GM18951 (cell line): ENCODE measurements around the gene ZBTB47.
A peak's percentile ranks its signal among the peaks of the same experiment; 100 is the strongest.

Experiments
- POLR2A ChIP-seq: IDR thresholded peaks from 4 replicates; pipeline ENCODE4 v1.6.1; 2011; ENCODE audit warnings: mild to moderate bottlenecking; ENCODE audit not compliant: insufficient read length, insufficient read depth; ENCODE audit errors: extremely low read depth
- in situ Hi-C: fragments of 300-500 bp; cut with MboI; formaldehyde crosslinking; loops from one replicate; pipeline ENCODE4 v1.12.0; 2022; ENCODE audit warnings: low sequenced_read_pairs, mixed read lengths, inconsistent platforms; ENCODE audit not compliant: unreplicated experiment

Gene ZBTB47

DNA sequence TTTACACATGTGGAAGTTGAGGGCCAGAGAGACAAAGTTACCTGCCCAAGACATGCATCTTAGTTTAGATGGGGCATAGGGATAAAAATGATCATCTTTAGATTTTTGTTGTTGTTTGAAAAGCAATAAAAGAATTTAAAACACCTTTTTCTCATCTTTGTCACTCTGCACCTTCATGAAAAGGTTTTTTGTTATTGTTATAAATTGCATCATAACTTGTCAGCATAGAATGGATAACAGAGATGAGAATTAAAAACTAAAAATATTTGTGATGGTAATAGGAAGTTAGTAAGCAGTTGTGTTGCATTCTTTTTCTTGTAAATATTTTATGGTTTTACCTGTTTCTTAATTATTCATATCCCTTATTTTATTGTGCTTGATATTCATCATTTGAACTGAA is 13.4 kb upstream of the ZBTB47 start:
- no peak for TF ChIP-seq POLR2A
- in situ Hi-C loops, result no loop called here

DNA sequence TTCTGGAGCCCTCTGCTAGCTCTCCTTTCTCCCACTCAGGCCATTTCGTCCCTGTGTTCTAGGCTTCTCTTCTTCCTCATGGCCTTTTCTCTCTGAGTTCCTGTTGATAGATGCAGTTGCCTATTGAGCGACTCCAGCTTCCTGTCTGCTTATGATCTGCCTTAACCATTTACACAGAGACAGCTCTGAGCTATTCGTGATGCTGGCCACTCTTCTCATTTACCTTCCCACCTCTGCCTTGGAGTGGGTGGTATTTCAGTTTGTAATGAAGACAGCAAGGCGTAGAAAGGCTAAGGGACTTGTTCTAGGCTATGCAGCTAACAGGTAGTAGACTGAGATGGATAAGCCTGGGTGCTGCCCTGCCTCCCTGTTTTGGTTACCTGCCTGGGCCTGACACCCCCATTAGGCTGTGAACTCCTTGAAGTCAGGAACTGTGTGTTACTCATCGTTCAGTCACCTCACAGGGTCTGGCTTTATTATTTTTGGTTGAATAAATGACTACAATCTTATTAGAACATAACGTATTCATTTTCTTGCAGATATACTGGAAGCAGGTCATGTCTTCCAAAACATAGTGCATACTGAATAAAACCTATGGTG is 12.6 kb upstream of the ZBTB47 start:
- TF ChIP-seq POLR2A, result no peak
- in situ Hi-C loops, result no loop called here

DNA sequence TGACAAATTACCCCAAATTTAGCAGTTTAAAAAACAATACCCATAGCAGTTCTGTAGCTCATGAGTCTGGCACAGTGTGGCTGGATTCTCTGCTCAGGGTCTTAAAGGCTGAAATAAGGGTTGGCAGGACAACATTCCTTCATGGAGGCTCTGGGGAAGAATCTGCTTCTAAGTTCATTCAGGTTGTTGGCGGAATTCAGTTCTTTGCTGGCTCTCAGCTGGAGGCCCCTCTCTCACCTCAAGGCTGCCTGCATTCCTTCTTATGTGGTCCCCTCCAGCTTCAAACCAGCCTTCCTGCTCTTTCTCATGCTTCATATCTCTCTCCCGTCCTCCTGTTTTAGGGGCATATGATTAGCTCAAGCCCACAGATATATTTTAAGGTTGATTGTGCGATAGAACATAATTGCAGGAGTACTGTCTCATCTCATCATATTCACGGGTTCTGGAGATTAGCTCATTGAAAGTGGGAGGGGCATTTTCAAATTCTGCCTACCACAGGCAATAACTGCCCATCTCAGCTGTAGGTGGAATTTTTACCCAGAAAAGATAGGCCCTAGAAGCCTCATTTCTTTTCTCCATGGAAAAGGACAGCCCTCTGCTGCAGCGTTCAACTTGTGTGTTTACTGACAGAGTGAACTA is 5.6 kb upstream of the ZBTB47 start:
- in situ Hi-C loops, result no loop called here
- no peak for TF ChIP-seq POLR2A

DNA sequence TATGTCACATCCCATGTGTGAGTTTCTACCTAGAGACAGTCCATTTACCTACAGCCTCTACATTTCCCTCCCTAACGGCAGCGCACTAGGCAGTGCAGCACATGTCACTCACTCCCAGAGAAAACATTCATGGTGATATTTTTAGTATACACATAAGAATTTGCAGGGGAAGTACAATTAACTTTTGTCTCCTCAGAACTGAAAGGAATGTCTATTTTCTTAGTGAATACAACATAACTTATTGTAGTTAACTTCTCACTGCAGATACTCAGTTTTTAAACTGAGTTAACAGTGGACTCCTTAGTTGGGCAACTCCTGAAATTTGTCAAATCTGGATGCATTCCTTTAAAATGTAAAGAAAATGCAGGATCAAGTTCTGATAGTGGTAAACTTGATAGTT is 4.5 kb upstream of the ZBTB47 start:
- TF ChIP-seq POLR2A, result no peak
- in situ Hi-C loops, result no loop called here

DNA sequence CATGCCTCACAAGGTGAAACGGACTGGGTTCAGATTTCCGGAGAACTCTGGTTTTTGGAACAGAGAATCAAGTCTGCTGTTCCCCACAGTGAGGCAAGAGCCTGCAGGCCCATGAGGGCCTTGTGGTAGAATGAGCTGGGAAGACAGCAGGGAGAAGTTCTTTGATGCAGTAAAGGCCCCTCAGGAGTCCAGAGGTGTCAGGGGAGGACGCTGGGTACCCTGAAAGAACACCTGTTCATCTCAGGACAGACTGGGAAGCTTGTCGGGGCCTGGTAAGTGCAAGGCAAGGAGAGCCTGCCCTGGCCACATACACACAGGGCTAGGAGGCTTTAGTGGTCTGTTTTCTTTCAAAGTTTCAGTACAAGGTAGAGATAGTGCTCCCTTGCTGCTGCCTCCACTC is 3.7 kb upstream of the ZBTB47 start:
- in situ Hi-C loops, result no loop called here
- peak; percentile 23 for TF ChIP-seq POLR2A

DNA sequence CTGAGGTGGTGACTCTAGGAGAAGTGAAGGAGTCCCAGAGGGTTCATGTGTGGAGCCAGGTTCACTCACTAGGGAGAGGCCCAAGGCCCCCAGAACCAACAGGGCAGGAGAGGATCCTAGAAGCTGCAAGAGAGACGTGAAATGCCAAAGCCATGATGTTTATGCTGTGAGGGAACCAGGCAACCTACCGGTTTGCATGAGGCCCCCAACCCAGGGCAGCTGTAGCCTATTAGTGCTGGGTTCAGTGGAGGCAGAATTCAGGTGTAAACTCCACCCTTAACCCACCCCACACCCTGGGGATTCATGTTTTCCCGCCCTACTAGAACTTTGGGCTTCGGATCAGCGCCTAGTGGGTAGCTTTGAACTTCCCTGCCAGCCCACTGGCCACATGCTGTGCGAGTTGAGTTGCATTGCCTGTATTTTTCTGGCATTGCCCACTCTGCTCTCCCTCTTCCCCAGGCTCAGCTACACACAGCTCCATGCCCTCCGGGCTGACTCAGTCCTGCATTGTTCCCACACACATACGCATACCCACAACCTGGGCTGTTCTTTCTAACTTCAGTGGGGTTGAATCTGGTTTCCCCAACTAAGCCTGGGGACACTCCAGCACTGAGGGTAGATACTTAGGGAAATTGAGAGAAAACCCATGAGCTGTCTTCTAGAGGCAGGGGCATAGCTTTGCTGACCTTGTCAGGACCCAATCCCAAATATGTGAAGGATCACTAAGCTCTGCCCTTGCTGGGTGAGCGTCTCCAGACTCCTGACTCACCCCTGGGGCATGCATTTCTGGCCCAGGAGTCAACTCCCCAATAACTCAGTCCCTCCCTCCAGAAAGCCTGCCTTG is 2.0 kb upstream of the ZBTB47 start:
- in situ Hi-C loops, result no loop called here
- TF ChIP-seq POLR2A, result no peak

DNA sequence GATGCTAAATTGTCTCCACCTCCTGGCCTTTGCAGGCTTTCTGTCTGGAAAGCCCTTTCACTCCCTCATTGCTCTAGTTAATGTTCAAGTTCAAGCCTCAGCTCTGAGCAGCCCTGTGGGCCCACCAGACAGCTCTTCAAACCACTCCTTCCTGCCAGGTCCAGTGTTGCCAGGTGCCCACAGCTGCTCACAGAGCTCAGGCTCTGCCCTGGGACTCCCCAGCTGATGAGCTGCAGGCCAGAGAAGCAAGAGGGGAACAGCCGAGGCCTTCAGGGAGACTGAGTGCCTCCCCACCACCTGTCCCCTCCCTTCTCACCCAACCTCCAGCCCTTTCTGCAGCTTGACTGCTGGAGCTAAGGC is 1.3 kb upstream of the ZBTB47 start:
- TF ChIP-seq POLR2A, result no peak
- in situ Hi-C loops, result no loop called here

DNA sequence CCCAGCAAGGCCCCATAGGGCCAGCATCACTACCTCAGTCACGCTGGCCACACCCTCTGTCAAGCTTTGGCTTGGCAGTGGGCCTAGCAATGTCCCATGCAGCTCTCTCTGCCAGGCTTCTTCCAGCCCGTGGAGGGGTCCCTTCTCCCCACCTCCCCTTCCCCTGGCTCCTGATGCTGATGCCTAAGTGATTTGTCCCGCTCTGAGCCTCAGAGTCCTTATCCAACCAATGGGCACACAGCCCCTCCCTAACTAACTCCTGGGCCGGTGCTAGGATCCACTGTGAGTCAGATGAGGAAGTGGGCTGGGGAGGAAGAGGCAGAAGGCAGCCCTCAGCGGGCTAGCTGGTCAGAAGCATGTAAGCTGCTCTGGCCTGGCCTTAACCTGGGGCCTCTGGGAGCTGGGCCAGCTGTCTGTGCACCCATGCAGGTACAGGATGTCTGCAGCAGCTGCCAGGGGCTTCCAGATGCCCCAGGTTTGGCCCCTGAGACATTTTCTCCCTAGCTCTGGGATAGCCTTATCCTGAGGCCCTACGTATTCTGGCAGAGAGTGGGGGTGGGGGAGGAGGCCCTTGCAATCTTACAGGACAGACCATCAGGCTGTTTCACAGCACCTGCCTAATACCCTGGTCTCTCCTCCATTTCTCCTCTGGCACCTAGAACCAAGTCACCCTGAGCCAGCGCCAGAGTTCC is 740 bp upstream of the ZBTB47 start:
- TF ChIP-seq POLR2A, result peak; percentile 42
- in situ Hi-C loops, result no loop called here

DNA sequence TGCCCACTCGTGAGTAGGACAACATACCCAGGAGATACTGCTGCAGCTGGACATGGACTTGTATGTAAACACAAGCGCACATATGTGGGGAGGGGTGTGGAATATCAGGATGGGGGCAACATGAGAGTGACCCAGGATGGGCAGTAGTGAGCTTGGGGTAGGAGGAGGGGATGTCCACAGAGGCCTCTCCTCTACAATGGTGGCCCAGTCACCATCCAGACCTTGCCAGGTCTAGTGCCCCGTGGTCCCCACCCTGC is 266 bp upstream of the ZBTB47 start:
- no peak for TF ChIP-seq POLR2A
- in situ Hi-C loops, result no loop called here

DNA sequence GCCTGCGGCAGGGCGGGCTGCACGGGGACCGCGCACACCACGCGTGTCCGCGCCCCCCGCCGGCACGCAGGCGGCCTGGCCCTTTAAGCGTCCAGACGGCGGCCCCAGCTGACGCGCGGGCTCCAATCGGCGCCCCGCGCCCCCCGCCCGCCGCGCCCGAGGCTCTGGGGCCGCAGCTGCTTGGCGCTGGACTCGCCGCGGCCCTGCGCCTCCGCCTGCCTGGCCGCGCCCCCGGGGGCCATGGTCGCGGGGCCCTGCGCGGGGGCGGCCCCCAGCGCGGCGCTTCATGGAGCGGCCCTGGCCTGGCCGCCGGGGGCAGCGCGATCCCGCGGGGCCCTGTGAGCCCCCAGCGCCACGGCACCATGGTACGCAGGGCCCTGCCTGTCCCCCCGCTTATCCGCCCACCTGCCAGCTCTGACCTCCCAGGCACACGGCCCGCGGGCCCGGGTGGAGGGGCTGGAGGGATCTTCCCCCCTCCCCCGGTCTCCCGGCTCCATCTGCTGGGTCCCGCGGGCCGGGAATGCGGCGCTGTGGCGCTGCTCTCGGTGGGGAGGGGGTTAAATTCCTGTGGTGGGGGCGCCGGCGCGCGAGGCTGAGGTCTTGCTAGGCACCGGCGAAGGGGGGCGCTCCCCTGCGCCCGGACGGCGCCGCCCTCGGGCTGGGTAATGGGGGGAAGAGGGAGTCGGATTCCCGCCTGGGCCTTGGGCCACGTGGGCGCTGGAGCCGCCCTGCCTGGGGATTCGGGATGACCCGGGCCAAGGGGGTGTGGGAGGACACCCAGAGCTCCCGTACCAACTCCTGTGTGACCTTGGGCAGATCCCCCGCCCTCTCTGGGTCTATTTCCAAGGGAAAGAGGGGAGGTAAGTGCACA is 1.1 kb downstream of the ZBTB47 start:
- in situ Hi-C loops, result no loop called here
- TF ChIP-seq POLR2A, result no peak

DNA sequence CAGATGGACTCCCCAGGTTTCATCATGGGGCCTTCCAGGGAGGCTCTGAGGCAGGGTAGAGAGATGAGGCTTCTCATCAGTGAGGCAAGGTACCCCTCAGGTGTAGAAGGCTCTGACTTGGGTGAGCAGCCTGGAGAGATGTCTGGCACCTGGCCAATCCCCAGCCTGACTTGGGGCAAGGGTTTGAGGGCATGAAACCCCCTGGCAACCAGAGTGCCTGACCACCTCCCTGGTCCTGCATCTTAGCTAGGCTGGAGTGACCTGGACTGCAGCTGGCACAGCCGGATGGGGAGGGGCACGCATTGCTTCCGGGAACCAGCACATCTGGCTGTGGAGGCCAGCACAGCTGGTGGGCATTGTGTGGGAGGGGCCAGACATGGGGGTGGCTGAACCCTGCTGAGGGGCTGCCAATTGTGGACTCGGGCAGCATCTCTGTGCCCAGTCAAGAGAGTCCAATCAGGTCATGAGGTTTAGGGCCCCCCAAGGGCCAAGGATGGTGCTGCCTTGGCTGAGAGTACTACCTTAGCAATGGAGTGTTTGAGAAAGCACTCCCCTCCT is 1.9 kb downstream of the ZBTB47 start:
- no peak for TF ChIP-seq POLR2A
- in situ Hi-C loops, result no loop called here

DNA sequence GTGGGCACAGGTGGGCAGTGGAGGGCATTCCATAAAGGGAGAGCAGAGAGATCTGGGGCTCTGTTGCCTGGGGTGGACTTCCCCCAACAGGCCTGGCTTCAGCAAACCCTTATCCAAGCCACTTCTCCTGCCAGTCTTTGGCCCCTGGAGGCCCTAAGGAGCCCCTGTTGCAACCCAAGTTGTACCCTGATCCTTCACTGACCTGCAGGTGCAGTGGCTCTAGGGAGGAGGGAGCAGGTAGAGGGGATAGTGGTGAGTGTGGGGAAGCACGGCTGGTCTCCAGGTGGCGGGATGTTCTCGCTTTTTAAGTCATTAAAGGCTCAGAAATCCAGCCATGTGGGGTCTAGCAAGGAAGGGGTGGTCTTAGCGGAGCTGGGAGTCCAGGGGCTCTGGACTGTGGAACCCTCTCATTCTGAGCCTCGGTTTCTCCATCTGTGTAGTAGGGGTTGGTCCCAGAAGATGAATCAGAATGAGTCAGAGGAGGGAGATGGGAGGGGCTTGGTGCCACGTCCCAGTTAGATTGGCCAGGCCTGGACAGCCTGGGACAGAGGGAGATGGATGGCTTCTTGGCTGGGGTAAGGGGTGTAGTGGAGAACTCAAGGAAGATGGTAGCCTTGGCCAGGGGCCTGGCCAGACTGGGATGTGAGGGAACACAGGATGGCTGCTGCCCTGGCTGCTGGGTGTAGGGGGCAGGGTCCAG is 2.6 kb downstream of the ZBTB47 start:
- TF ChIP-seq POLR2A, result no peak
- in situ Hi-C loops, result no loop called here
